Endothelial cell of umbilical vein (primary cell): ENCODE results near the gene DSG2. TPM values are rescaled to one million over a fixed set of nuclear protein-coding genes. Genes with fewer than 3 reads are reported as not detected.

Source experiments
- BruUV-seq: library from RNA; stranded (reverse); fragments of 400-500 nt; replicated peaks from 2 replicates; lab custom pipeline; 2021; lab: Mats Ljungman, UMichigan
- CTCF ChIA-PET: fragments of 300-600, 350-600 bp; sonication (Branson Sonifier 250); formaldehyde crosslinking; loops from one replicate; lab custom pipeline; 2021; ENCODE audit warnings: antibody characterized with exemption, inconsistent platforms; lab: Charles Lee
- POLR2A ChIA-PET: fragments of 300-600, 350-600 bp; sonication (Branson Sonifier 250); formaldehyde crosslinking; loops from one replicate; lab custom pipeline; 2021; ENCODE audit warnings: antibody characterized with exemption, inconsistent platforms; lab: Charles Lee
- DNase-seq: peaks from one replicate; pipeline ENCODE4 v3.0.0-alpha.2; 2011; ENCODE audit warnings: low read depth, low spot score
- FAIRE-seq: peaks from 2 replicates; lab custom pipeline; 2011; peaks lifted over from hg19 to GRCh38; lab: Jason Lieb, UNC
- H2AFZ ChIP-seq: 2 replicates; pipeline ENCODE4 v1.6.0; 2012; ENCODE audit warnings: low read depth, low read length, control low read depth, inconsistent platforms
- H3K27ac ChIP-seq: 2 replicates; pipeline ENCODE4 v1.5.1; 2011; ENCODE audit warnings: low read depth, mild to moderate bottlenecking, control low read depth, low read length, moderate library complexity; ENCODE audit not compliant: insufficient read depth
- H3K27me3 ChIP-seq, 2 experiments: 2 replicates each; pipeline versions ENCODE4 v1.6.0 to v1.6.1; 2011; ENCODE audit warnings: low read length in 2 of 2, mixed read lengths in 1 of 2; ENCODE audit not compliant: control insufficient read depth in 2 of 2, insufficient read depth in 2 of 2
- H3K36me3 ChIP-seq, 2 experiments: 2 replicates in 1 of 2; 3 replicates in 1 of 2; pipeline ENCODE4 v1.5.1; 2011; ENCODE audit warnings: low read length in 2 of 2, mild to moderate bottlenecking in 1 of 2, moderate library complexity in 1 of 2; ENCODE audit not compliant: control insufficient read depth in 2 of 2, insufficient read depth in 2 of 2; ENCODE audit errors: extremely low read depth in 1 of 2
- H3K4me1 ChIP-seq: 3 replicates; pipeline ENCODE4 v1.5.1; 2011; ENCODE audit warnings: mild to moderate bottlenecking, low read length; ENCODE audit not compliant: control insufficient read depth, insufficient read depth; ENCODE audit errors: extremely low read depth
- H3K4me2 ChIP-seq: 2 replicates; pipeline ENCODE4 v1.6.1; 2011; ENCODE audit warnings: low read length, control low read depth, mixed read lengths; ENCODE audit not compliant: insufficient read depth
- H3K4me3 ChIP-seq, 3 experiments: fragments of 200-600 bp in 1 of 3; sonication (generic), shearing (Covaris generic) in 1 of 3; replicated peaks in 1 of 3; 2 replicates each; pipeline ENCODE4 v1.5.1; 2011 to 2016; ENCODE audit warnings: control low read depth in 3 of 3, low read length in 3 of 3, mild to moderate bottlenecking in 2 of 3, inconsistent platforms in 1 of 3, low read depth in 1 of 3, moderate library complexity in 1 of 3; ENCODE audit not compliant: insufficient read depth in 1 of 3
- H3K79me2 ChIP-seq: 2 replicates; pipeline ENCODE4 v1.6.0; 2012; ENCODE audit warnings: low read length, inconsistent platforms; ENCODE audit not compliant: control insufficient read depth, insufficient read depth
- H3K9ac ChIP-seq: replicated peaks from 2 replicates; pipeline ENCODE3; 2011; ENCODE audit warnings: low read length, control low read depth; ENCODE audit not compliant: insufficient read depth; ENCODE audit errors: extremely low read depth
- H3K9me1 ChIP-seq: replicated peaks from 3 replicates; pipeline ENCODE4 v1.6.0; 2011; ENCODE audit warnings: mild to moderate bottlenecking, low read length; ENCODE audit not compliant: control insufficient read depth, insufficient read depth; ENCODE audit errors: extremely low read depth
- H3K9me3 ChIP-seq: replicated peaks from 2 replicates; pipeline ENCODE4 v1.5.1; 2012; ENCODE audit warnings: low read length, inconsistent platforms; ENCODE audit not compliant: control insufficient read depth, insufficient read depth
- H4K20me1 ChIP-seq: replicated peaks from 2 replicates; pipeline ENCODE3; 2011; ENCODE audit warnings: mild to moderate bottlenecking, low read length; ENCODE audit not compliant: control insufficient read depth, insufficient read depth; ENCODE audit errors: extremely low read depth
- CTCF ChIP-seq, 2 donors: IDR thresholded peaks; 1 replicate in 1 of 2; 2 replicates in 1 of 2; pipeline ENCODE4 v1.5.1; 2011; ENCODE audit warnings: low read length in 2 of 2, mild to moderate bottlenecking in 2 of 2, moderate library complexity in 2 of 2, control low read depth in 1 of 2, inconsistent platforms in 1 of 2, low read depth in 1 of 2; ENCODE audit not compliant: insufficient read depth in 1 of 2; ENCODE audit errors: extremely low read depth in 1 of 2
- EZH2 ChIP-seq: IDR thresholded peaks from 2 replicates; pipeline ENCODE4 v1.6.1; 2012; ENCODE audit warnings: borderline replicate concordance, low read depth, mild to moderate bottlenecking, moderate library complexity, low read length, inconsistent platforms; ENCODE audit not compliant: severe bottlenecking
- FOS ChIP-seq: IDR thresholded peaks from 2 replicates; pipeline ENCODE4 v1.6.1; 2011; ENCODE audit warnings: mild to moderate bottlenecking, low read length, moderate library complexity, borderline replicate concordance; ENCODE audit not compliant: insufficient read depth
- GATA2 ChIP-seq: IDR thresholded peaks from 2 replicates; pipeline ENCODE4 v1.7.0; 2011; ENCODE audit warnings: low read depth, mild to moderate bottlenecking, moderate library complexity, mixed read lengths, low read length; ENCODE audit not compliant: insufficient read length, insufficient read depth
- JUN ChIP-seq: IDR thresholded peaks from 2 replicates; pipeline ENCODE4 v1.6.1; 2011; ENCODE audit warnings: borderline replicate concordance, low read depth; ENCODE audit not compliant: insufficient read length, insufficient read depth
- MAX ChIP-seq: IDR thresholded peaks from 2 replicates; pipeline ENCODE4 v1.6.1; 2011; ENCODE audit not compliant: insufficient read depth, insufficient read length
- MYC ChIP-seq: IDR thresholded peaks from one replicate; pipeline ENCODE4 v1.6.1; 2011; ENCODE audit warnings: mild to moderate bottlenecking, low read depth, low read length
- POLR2A ChIP-seq: IDR thresholded peaks from 2 replicates; pipeline ENCODE4 v1.6.1; 2012; ENCODE audit warnings: low read depth, mild to moderate bottlenecking, control low read depth, low read length
- POLR2AphosphoS5 ChIP-seq: IDR thresholded peaks from 2 replicates; pipeline ENCODE4 v1.6.1; 2012; ENCODE audit warnings: low read depth, mild to moderate bottlenecking, control low read depth, low read length, moderate library complexity; ENCODE audit not compliant: insufficient read depth
- dilution Hi-C: fragments of 300-500 bp; cut with MboI; formaldehyde crosslinking; loops from one replicate; pipeline ENCODE4 v1.15.0; 2019; ENCODE audit warnings: low sequenced_read_pairs; ENCODE audit not compliant: extremely low pct_ligation_motif_present
- intact Hi-C: fragments of 100-400 bp; cut with micrococcal nuclease; formaldehyde crosslinking; loops from one replicate; pipeline ENCODE4 v1.10.0; 2022
- polyA plus RNA-seq, 4 experiments: library from polyadenylated mRNA; depleted of rRNA in 3 of 4; stranded (reverse) in 3 of 4; unstranded in 1 of 4; fragments of >200 nt; gene quantifications; 2 replicates each; pipeline versions ENCODE4 v1.2.1 to v1.2.3, GENCODE V29; 2011 to 2012; ENCODE audit warnings: missing spikeins in 1 of 4
- total RNA-seq: library from RNA; stranded (reverse); gene quantifications from 2 replicates; pipeline ENCODE4 v1.2.3, GENCODE V29; 2021

DSG2 gene
- total and polyA plus RNA-seq, 2 donors (not counting 3 experiments of a cell fraction or from before 2014, with no cell fraction given): 0.04 TPM

- no peak for DNase-seq
- no peaks in the 10 kb centered on the region for H4K20me1 ChIP-seq
These were observed 94.7 kb downstream of the DSG2 start for GRCh38 chr18:31592506-31593157.

GRCh38 chr18:31595121-31595771 lies 97.3 kb downstream of the DSG2 start:
- ChIA-PET CTCF (interaction anchor here (1.0 kb wide), 1 partner anchor 16 kb away, joined by 5 read pairs; no protein-coding TSS in a partner anchor), POLR2A (no interaction called here)
- no peak overlapping the region for H3K4me2 ChIP-seq
- H3K79me2 ChIP-seq: no peaks in the 10 kb centered on the region
- no peak overlapping the region for H2AFZ ChIP-seq
- BruUV-seq: no TSS peak
- no peaks in the 10 kb centered on the region for H3K4me1 ChIP-seq
- H3K9ac ChIP-seq: no peak overlapping the region
- H3K27me3 ChIP-seq: peaks cover 0 to 6% of the 10 kb centered on the region in 2 experiments
- no peaks in the 10 kb centered on the region for H3K9me1 ChIP-seq
- H3K4me3 ChIP-seq: no peak overlapping the region
- no peaks in the 10 kb centered on the region for H3K36me3 ChIP-seq
- no peak for TF ChIP-seq CTCF (IDR thresholded peaks at IDR 0.05; ENCODE audit: extremely low read depth in 1 of 2, insufficient read depth in 1 of 2, low read depth in 1 of 2, low read length in 2 of 2)
- TF ChIP-seq POLR2A: no peak
- TF ChIP-seq FOS: no peak
- TF ChIP-seq GATA2: no peak
- no peak for TF ChIP-seq MAX
- TF ChIP-seq MYC: no peak
- TF ChIP-seq EZH2: no peak
- no peak for TF ChIP-seq JUN
- TF ChIP-seq POLR2AphosphoS5: no peak
- H3K9me3 ChIP-seq: no peaks in the 10 kb centered on the region
- no peak for FAIRE-seq
- no peak overlapping the region for H3K27ac ChIP-seq
- intact Hi-C loops: no loop called here
- no peaks in the 10 kb centered on the region for H4K20me1 ChIP-seq
- dilution Hi-C loops: no loop called here
- DNase-seq: no peak

More at GRCh38 chr18:31592506-31593157, 94.7 kb downstream of the DSG2 start:
- no TSS peak for BruUV-seq
- FAIRE-seq: no peak
- Histone ChIP-seq H3K4me3 (no peak overlapping the region), H3K27me3 (peaks cover 0 to 6% of the 10 kb centered on the region in 2 experiments), H3K36me3 (no peaks in the 10 kb centered on the region), H3K9me1 (no peaks in the 10 kb centered on the region), H3K9ac (no peak overlapping the region), H2AFZ (no peak overlapping the region), H3K79me2 (no peaks in the 10 kb centered on the region), H3K4me1 (no peaks in the 10 kb centered on the region), H3K9me3 (no peaks in the 10 kb centered on the region), H3K4me2 (no peak overlapping the region), H3K27ac (no peak overlapping the region)
- POLR2A ChIA-PET: no interaction called here
- dilution Hi-C loops (no loop called here), intact Hi-C loops (no loop called here)
- TF ChIP-seq MAX: no peak
- CTCF ChIA-PET: interaction anchor here (0.5 kb wide), 1 partner anchor 350 kb away, joined by 3 read pairs; the partner anchor contains the start of gene TRAPPC8
